ENCODE data around the gene NIPBL. TPM values are rescaled to one million over a fixed set of nuclear protein-coding genes. Genes with fewer than 3 reads are reported as not detected.

NIPBL gene
- total RNA-seq: 10 to 100 TPM; 29.8 to 38.9 TPM

- intact Hi-C loops (cut with DNase I): loop anchor here (10.0 kb wide), 1 partner anchor 68 kb away; no protein-coding TSS in a partner anchor
- peak; percentile 67 to 74 (median 71) for TF ChIP-seq POLR2A (IDR thresholded peaks at IDR 0.05)
- peak in 2 of 7 experiments; percentile 6 to 31 for TF ChIP-seq CTCF (IDR thresholded peaks at IDR 0.05)
- peak within 1 kb of the TSS; percentile 94 to 98 (median 96) for H3K27ac ChIP-seq
- WGBS, 2 donors: 1% methylated on average over 34 to 57 of the region's 73 CpGs
- DNase-seq (peak; percentile 89 to 94 (median 91)), ATAC-seq (peak; percentile 90)
- peaks cover 44% of the 10 kb centered on the region for H3K4me1 ChIP-seq
- no peaks in the 10 kb centered on the region for H3K27me3 ChIP-seq
- peak within 1 kb of the TSS; percentile 71 to 91 for H3K4me3 ChIP-seq
- H3K36me3 ChIP-seq (replicated peaks in 1 of 2; ENCODE audit: insufficient read depth in 1 of 2, low read depth in 2 of 2): no peaks in the 10 kb centered on the region
- H3K9me3 ChIP-seq: no peaks in the 10 kb centered on the region
These were observed at the start of gene NIPBL for GRCh38 chr5:36876299-36876964. NIPBL (plus strand) TSS chr5:36876769; CDS start chr5:36953697, 76,928 bp downstream.

GRCh38 chr5:36832274-36832673 lies 44.3 kb upstream of the NIPBL start:
- no peak overlapping the region for H3K27ac ChIP-seq
- no peak for ATAC-seq
- 70 to 72% methylated on average over 2 of the region's 2 CpGs for WGBS, 2 donors
- no peak for TF ChIP-seq CTCF (IDR thresholded peaks at IDR 0.05)
- H3K4me3 ChIP-seq: no peak overlapping the region
- DNase-seq: no peak
- no peaks in the 10 kb centered on the region for H3K9me3 ChIP-seq
- H3K27me3 ChIP-seq: no peaks in the 10 kb centered on the region
- intact Hi-C loops (cut with DNase I): no loop called here
- no peaks in the 10 kb centered on the region for H3K36me3 ChIP-seq (replicated peaks in 1 of 2; ENCODE audit: insufficient read depth in 1 of 2, low read depth in 2 of 2)
- H3K4me1 ChIP-seq: no peaks in the 10 kb centered on the region

GRCh38 chr5:36836831-36837230 lies 39.7 kb upstream of the NIPBL start:
- H3K36me3 ChIP-seq (replicated peaks in 1 of 2; ENCODE audit: insufficient read depth in 1 of 2, low read depth in 2 of 2): no peaks in the 10 kb centered on the region
- no peaks in the 10 kb centered on the region for H3K4me1 ChIP-seq
- intact Hi-C loops (cut with DNase I): no loop called here
- no peak overlapping the region for H3K4me3 ChIP-seq
- H3K27me3 ChIP-seq: no peaks in the 10 kb centered on the region
- WGBS, 2 donors: 17 to 24% methylated on average over 1 of the region's 1 CpG
- H3K9me3 ChIP-seq: no peaks in the 10 kb centered on the region
- ATAC-seq (no peak), DNase-seq (no peak)
- TF ChIP-seq POLR2A (IDR thresholded peaks at IDR 0.05): no peak
- TF ChIP-seq CTCF (IDR thresholded peaks at IDR 0.05): no peak
- no peak overlapping the region for H3K27ac ChIP-seq

GRCh38 chr5:36839489-36840476 lies 36.8 kb upstream of the NIPBL start:
- H3K27me3 ChIP-seq: no peaks in the 10 kb centered on the region
- H3K9me3 ChIP-seq: no peaks in the 10 kb centered on the region
- no peaks in the 10 kb centered on the region for H3K4me1 ChIP-seq
- intact Hi-C loops (cut with DNase I): no loop called here
- TF ChIP-seq CTCF (IDR thresholded peaks at IDR 0.05) (no peak), POLR2A (IDR thresholded peaks at IDR 0.05) (no peak)
- no peaks in the 10 kb centered on the region for H3K36me3 ChIP-seq (replicated peaks in 1 of 2; ENCODE audit: insufficient read depth in 1 of 2, low read depth in 2 of 2)
- H3K4me3 ChIP-seq: no peak overlapping the region
- DNase-seq: no peak
- ATAC-seq: no peak
- no peak overlapping the region for H3K27ac ChIP-seq
- WGBS, 2 donors: 76 to 83% methylated on average over 5 of the region's 5 CpGs

All from body of pancreas (tissue), 4 donors.